Keratinocyte (primary cell): Measurements from ENCODE around the gene PALD1. TPM values are rescaled to one million over a fixed set of nuclear protein-coding genes. Genes with fewer than 3 reads are reported as not detected.

Source experiments
- DNase-seq: peaks from one replicate; pipeline ENCODE4 v3.0.0-alpha.2; 2011; ENCODE audit warnings: low read depth, missing footprints, low spot score
- FAIRE-seq: peaks from 2 replicates; lab custom pipeline; 2011; peaks lifted over from hg19 to GRCh38; lab: Jason Lieb, UNC
- H2AFZ ChIP-seq: 2 replicates; pipeline ENCODE4 v1.6.0; 2012; ENCODE audit warnings: low read length, control low read depth, inconsistent platforms; ENCODE audit not compliant: control insufficient read depth
- H3K27ac ChIP-seq: 2 replicates; pipeline ENCODE4 v1.5.1; 2011; ENCODE audit warnings: low read length; ENCODE audit not compliant: control insufficient read depth, insufficient read depth
- H3K27me3 ChIP-seq: 3 replicates; pipeline ENCODE4 v1.6.0; 2011; ENCODE audit warnings: low read length; ENCODE audit not compliant: control insufficient read depth, insufficient read depth; ENCODE audit errors: extremely low read depth
- H3K36me3 ChIP-seq, 2 experiments: 2 replicates in 1 of 2; 3 replicates in 1 of 2; pipeline ENCODE4 v1.5.1; 2011; ENCODE audit warnings: low read length in 2 of 2, mild to moderate bottlenecking in 1 of 2; ENCODE audit not compliant: control insufficient read depth in 2 of 2, insufficient read depth in 2 of 2; ENCODE audit errors: extremely low read depth in 1 of 2
- H3K4me1 ChIP-seq: 3 replicates; pipeline ENCODE4 v1.5.1; 2011; ENCODE audit warnings: low read length; ENCODE audit not compliant: control insufficient read depth, insufficient read depth; ENCODE audit errors: extremely low read depth
- H3K4me2 ChIP-seq: 3 replicates; pipeline ENCODE4 v1.6.0; 2011; ENCODE audit warnings: low read depth, low read length; ENCODE audit not compliant: control insufficient read depth, insufficient read depth; ENCODE audit errors: extremely low read depth
- H3K4me3 ChIP-seq, 3 experiments: fragments of 200-600 bp in 1 of 3; sonication (generic) in 1 of 3; 2 replicates in 2 of 3; 3 replicates in 1 of 3; pipeline ENCODE4 v1.5.1; 2011 to 2016; ENCODE audit warnings: low read length in 3 of 3, mild to moderate bottlenecking in 3 of 3, control low read depth in 2 of 3, inconsistent platforms in 1 of 3, low read depth in 1 of 3, mixed read lengths in 1 of 3, mixed run types in 1 of 3, moderate library complexity in 1 of 3; ENCODE audit not compliant: control insufficient read depth in 2 of 3, insufficient read depth in 2 of 3; ENCODE audit errors: extremely low read depth in 1 of 3
- H3K79me2 ChIP-seq: 2 replicates; pipeline ENCODE4 v1.6.0; 2012; ENCODE audit warnings: low read length; ENCODE audit not compliant: control insufficient read depth, insufficient read depth
- H3K9ac ChIP-seq: 3 replicates; pipeline ENCODE4 v1.6.0; 2011; ENCODE audit warnings: low read length; ENCODE audit not compliant: control insufficient read depth, insufficient read depth; ENCODE audit errors: extremely low read depth
- H3K9me1 ChIP-seq: 3 replicates; pipeline ENCODE4 v1.6.0; 2011; ENCODE audit warnings: low read length; ENCODE audit not compliant: control insufficient read depth, insufficient read depth; ENCODE audit errors: extremely low read depth
- H3K9me3 ChIP-seq: 2 replicates; pipeline ENCODE4 v1.5.1; 2012; ENCODE audit warnings: low read depth, low read length; ENCODE audit not compliant: control insufficient read depth
- H4K20me1 ChIP-seq: 3 replicates; pipeline ENCODE4 v1.6.0; 2011; ENCODE audit warnings: low read length; ENCODE audit not compliant: control insufficient read depth, insufficient read depth; ENCODE audit errors: extremely low read depth
- CTCF ChIP-seq, 3 experiments: IDR thresholded peaks in 1 of 3; conservative IDR thresholded peaks in 1 of 3; optimal IDR thresholded peaks in 1 of 3; 2 replicates in 2 of 3; 3 replicates in 1 of 3; pipeline versions ENCODE3 to v1.5.1; 2011; ENCODE audit warnings: low read length in 3 of 3, mild to moderate bottlenecking in 3 of 3, moderate library complexity in 2 of 3, control low read depth in 1 of 3, inconsistent platforms in 1 of 3; ENCODE audit not compliant: insufficient read depth in 2 of 3; ENCODE audit errors: extremely low read depth in 1 of 3
- EZH2 ChIP-seq: IDR thresholded peaks from one replicate; pipeline ENCODE4 v1.6.1; 2012; ENCODE audit warnings: inconsistent platforms, mild to moderate bottlenecking, low read length, moderate library complexity
- dilution Hi-C: fragments of 300-500 bp; cut with MboI; formaldehyde crosslinking; loops from one replicate; pipeline ENCODE4 v1.7.0; 2020; ENCODE audit warnings: low sequenced_read_pairs; ENCODE audit not compliant: extremely low pct_ligation_motif_present
- polyA plus RNA-seq, 5 experiments: library from polyadenylated mRNA; depleted of rRNA in 3 of 5; stranded (reverse) in 3 of 5; stranded (forward) in 1 of 5; unstranded in 1 of 5; fragments of >200 nt; gene quantifications; 1 replicate in 1 of 5; 2 replicates in 3 of 5; 3 replicates in 1 of 5; pipeline versions ENCODE4 v1.2.1 to v1.2.3, GENCODE V29; 2011 to 2012; ENCODE audit warnings: missing spikeins in 2 of 5, low read depth in 1 of 5, low replicate concordance in 1 of 5

PALD1 gene
- polyA plus RNA-seq, 1 donor (not counting 4 experiments of a cell fraction or from before 2014, with no cell fraction given), result 0.83 TPM

DNA sequence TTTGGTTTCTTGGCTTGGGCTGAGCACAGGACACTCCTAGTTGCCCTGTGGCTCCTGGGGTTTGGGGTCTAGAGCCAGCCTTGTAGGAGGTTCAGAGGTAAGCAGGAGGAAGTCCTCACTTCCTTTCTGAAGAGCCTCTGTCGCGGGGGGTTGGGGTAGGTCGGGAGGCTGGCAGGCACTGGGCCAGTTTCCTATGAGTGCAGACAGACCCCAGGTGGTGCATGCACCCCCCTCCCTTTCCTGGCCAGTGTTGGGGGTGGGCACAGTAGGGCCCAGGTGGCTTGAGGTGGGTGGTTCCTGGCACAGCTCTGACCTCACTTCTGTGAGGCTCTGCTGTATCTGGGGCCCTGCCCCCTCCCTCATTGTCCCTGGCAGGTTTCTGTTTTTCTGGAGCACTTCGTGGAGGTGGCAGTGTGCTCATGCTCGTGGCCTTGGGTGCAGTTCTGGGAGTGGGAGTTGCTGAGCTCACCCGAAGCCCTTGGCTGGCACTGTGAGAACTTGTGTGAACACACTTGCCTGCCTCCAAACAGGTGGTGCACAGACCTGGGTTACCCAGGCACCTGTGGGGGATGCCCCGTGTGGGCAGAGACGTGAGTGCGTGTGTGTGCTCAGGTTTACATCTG lies 1.8 kb downstream of the PALD1 start:
- DNase-seq (no peak), FAIRE-seq (no peak)
- Histone ChIP-seq H3K9ac (no peak overlapping the region), H3K9me3 (no peaks in the 10 kb centered on the region), H3K4me1 (peaks cover 27% of the 10 kb centered on the region), H4K20me1 (peaks cover 5% of the 10 kb centered on the region), H3K4me2 (no peak overlapping the region), H3K27me3 (peaks cover 2% of the 10 kb centered on the region), H3K36me3 (no peaks in the 10 kb centered on the region), H3K4me3 (no peak overlapping the region), H3K27ac (no peak overlapping the region), H2AFZ (no peak overlapping the region), H3K9me1 (no peaks in the 10 kb centered on the region), H3K79me2 (no peaks in the 10 kb centered on the region)
- TF ChIP-seq EZH2 (no peak), CTCF (optimal IDR thresholded peaks at IDR 0.05 in 1 of 3, IDR thresholded peaks at IDR 0.05 in 1 of 3, conservative IDR thresholded peaks at IDR 0.05 in 1 of 3; ENCODE audit: extremely low read depth in 1 of 3, insufficient read depth in 2 of 3, low read length in 3 of 3) (no peak)
- dilution Hi-C loops, result no loop called here

- H3K9me1 ChIP-seq, result no peaks in the 10 kb centered on the region
- H3K27ac ChIP-seq, result no peak overlapping the region
- H3K9me3 ChIP-seq, result no peaks in the 10 kb centered on the region
- no peak overlapping the region for H3K4me3 ChIP-seq
- H3K27me3 ChIP-seq, result peaks cover 2% of the 10 kb centered on the region
- no peak for FAIRE-seq
- no peaks in the 10 kb centered on the region for H3K79me2 ChIP-seq
- TF ChIP-seq CTCF (optimal IDR thresholded peaks at IDR 0.05 in 1 of 3, IDR thresholded peaks at IDR 0.05 in 1 of 3, conservative IDR thresholded peaks at IDR 0.05 in 1 of 3; ENCODE audit: extremely low read depth in 1 of 3, insufficient read depth in 2 of 3, low read length in 3 of 3) (no peak), EZH2 (no peak)
- H3K4me2 ChIP-seq, result no peak overlapping the region
- H3K4me1 ChIP-seq, result peaks cover 20% of the 10 kb centered on the region
- DNase-seq, result no peak
- dilution Hi-C loops, result no loop called here
- no peak overlapping the region for H3K9ac ChIP-seq
- no peak overlapping the region for H2AFZ ChIP-seq
- H3K36me3 ChIP-seq, result peaks cover 0 to 3% of the 10 kb centered on the region in 2 experiments
- peaks cover 5% of the 10 kb centered on the region for H4K20me1 ChIP-seq
These were observed 2.5 kb downstream of the PALD1 start for GRCh38 chr10:70481105-70481504.
